HG03095 (cell line): ENCODE results near the gene EIF5.

Experiments
- ATAC-seq: cut with Tn5 transposase; IDR thresholded peaks from one replicate; pipeline ENCODE4 v1.9.1; 2021; ENCODE audit warnings: moderate library complexity; ENCODE audit not compliant: unreplicated experiment

EIF5 gene

GRCh38 chr14:103333754-103334643 lies at the start of gene EIF5:
Gene EIF5, plus strand, starts transcription at chr14:103334237. Its CDS starts 1,624 bp downstream, at chr14:103335861.
- peak; percentile 89 for ATAC-seq

- ATAC-seq = no peak
Observed at GRCh38 chr14:103284574-103285467, 49.2 kb upstream of the EIF5 start.

GRCh38 chr14:103286460-103286859 lies 47.6 kb upstream of the EIF5 start:
- no peak for ATAC-seq

- no peak for ATAC-seq
Observed at GRCh38 chr14:103286968-103287850, 46.8 kb upstream of the EIF5 start.

GRCh38 chr14:103288076-103288766 lies 45.8 kb upstream of the EIF5 start:
- no peak for ATAC-seq

- no peak for ATAC-seq
Observed at GRCh38 chr14:103290056-103290455, 44.0 kb upstream of the EIF5 start.

- ATAC-seq = no peak
Observed at GRCh38 chr14:103290494-103290893, 43.5 kb upstream of the EIF5 start.

GRCh38 chr14:103290961-103291360 lies 43.1 kb upstream of the EIF5 start:
- ATAC-seq = no peak

GRCh38 chr14:103292426-103293374 lies 41.3 kb upstream of the EIF5 start:
- ATAC-seq = peak; percentile 59

GRCh38 chr14:103293465-103293864 lies 40.6 kb upstream of the EIF5 start:
- ATAC-seq = no peak

GRCh38 chr14:103294091-103294490 lies 39.9 kb upstream of the EIF5 start:
- no peak for ATAC-seq

- no peak for ATAC-seq
Observed at GRCh38 chr14:103296007-103296406, 38.0 kb upstream of the EIF5 start.

GRCh38 chr14:103296987-103297386 lies 37.0 kb upstream of the EIF5 start:
- no peak for ATAC-seq

GRCh38 chr14:103298620-103299019 lies 35.4 kb upstream of the EIF5 start:
- ATAC-seq = no peak

- ATAC-seq = no peak
Observed at GRCh38 chr14:103301512-103302354, 32.3 kb upstream of the EIF5 start.

- no peak for ATAC-seq
Observed at GRCh38 chr14:103302966-103303365, 31.1 kb upstream of the EIF5 start.

GRCh38 chr14:103304706-103305105 lies 29.3 kb upstream of the EIF5 start:
- ATAC-seq = no peak
